Thymus (tissue), 11 donors: ENCODE measurements around the gene WBP1L. TPM values are rescaled to one million over a fixed set of nuclear protein-coding genes. Genes with fewer than 3 reads are reported as not detected.

Source experiments
- DNase-seq, 9 donors: peaks; one replicate each; pipeline ENCODE4 v3.0.0-alpha.2; 2013; ENCODE audit warnings: low spot score in 9 of 9, low read depth in 6 of 9, missing footprints in 1 of 9
- H3K27ac ChIP-seq, 2 donors: one replicate each; pipeline ENCODE4 v1.5.1; 2013; ENCODE audit warnings: control low read depth in 1 of 2, low read depth in 1 of 2, low read length in 1 of 2, mild to moderate bottlenecking in 1 of 2, moderate library complexity in 1 of 2
- H3K27me3 ChIP-seq, 2 donors: one replicate each; pipeline ENCODE4 v1.5.1; 2013; ENCODE audit warnings: low read length in 1 of 2; ENCODE audit not compliant: control insufficient read depth in 2 of 2, insufficient read depth in 1 of 2
- H3K36me3 ChIP-seq, 2 donors: one replicate each; pipeline ENCODE4 v1.5.1; 2013; ENCODE audit warnings: low read length in 1 of 2, mild to moderate bottlenecking in 1 of 2, moderate library complexity in 1 of 2; ENCODE audit not compliant: control insufficient read depth in 2 of 2, insufficient read depth in 2 of 2
- H3K4me1 ChIP-seq, 2 donors: one replicate each; pipeline ENCODE4 v1.5.1; 2013; ENCODE audit warnings: low read length in 2 of 2; ENCODE audit not compliant: control insufficient read depth in 2 of 2, insufficient read depth in 2 of 2
- H3K4me3 ChIP-seq, 2 donors: one replicate each; pipeline ENCODE4 v1.5.1; 2013; ENCODE audit warnings: low read length in 2 of 2, control low read depth in 1 of 2, mild to moderate bottlenecking in 1 of 2
- H3K9me3 ChIP-seq, 2 donors: one replicate each; pipeline ENCODE4 v1.5.1; 2013; ENCODE audit warnings: low read length in 1 of 2, mild to moderate bottlenecking in 1 of 2; ENCODE audit not compliant: control insufficient read depth in 2 of 2, insufficient read depth in 1 of 2
- WGBS: extraction: QIAGEN DNeasy Blood & Tissue Kit; methylation state at CpG from one replicate; pipeline ENCODE4 v1.1.7; 2013; 5-methylcytosine and 5-hydroxymethylcytosine counted together
- polyA plus RNA-seq: library from polyadenylated mRNA; stranded (reverse); fragments of 200-250 nt; gene quantifications from one replicate; pipeline ENCODE4 v1.2.3, GENCODE V29; 2013
- total RNA-seq: library from RNA; stranded (reverse); fragments of 120-200 nt; gene quantifications from one replicate; pipeline ENCODE4 v1.2.4, GENCODE V29; 2013
- donor health status: healthy.

WBP1L gene
- total and polyA plus RNA-seq, 2 donors = 30.7 to 75.9 TPM

DNA sequence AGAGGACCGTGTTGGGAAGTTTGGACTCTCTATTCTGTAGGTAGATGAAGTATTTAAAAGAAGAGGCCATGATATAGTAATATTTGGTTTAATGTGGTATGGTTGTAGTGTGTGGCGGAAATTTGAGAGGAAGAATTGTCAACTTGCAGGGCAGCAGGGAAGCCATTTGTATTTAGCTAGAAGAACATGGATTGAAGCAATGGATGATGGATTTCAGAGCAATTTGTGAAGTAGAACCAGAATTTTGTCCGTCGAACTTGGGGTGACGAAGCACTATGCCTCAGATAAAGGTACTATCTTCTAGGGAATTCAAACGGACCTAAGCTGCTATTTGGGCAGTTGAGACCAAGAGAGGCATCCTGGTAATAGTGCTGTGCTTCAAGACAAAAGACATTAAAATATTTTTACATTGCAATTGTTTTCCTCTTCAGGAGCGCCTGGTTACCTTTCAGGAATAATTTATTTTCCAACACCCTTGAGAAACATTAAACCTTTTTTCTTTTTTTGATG is 615 bp upstream of the WBP1L start:
- Histone ChIP-seq H3K4me1 (peaks cover 11 to 27% of the 10 kb centered on the region in 2 donors), H3K27me3 (no peaks in the 10 kb centered on the region)

DNA sequence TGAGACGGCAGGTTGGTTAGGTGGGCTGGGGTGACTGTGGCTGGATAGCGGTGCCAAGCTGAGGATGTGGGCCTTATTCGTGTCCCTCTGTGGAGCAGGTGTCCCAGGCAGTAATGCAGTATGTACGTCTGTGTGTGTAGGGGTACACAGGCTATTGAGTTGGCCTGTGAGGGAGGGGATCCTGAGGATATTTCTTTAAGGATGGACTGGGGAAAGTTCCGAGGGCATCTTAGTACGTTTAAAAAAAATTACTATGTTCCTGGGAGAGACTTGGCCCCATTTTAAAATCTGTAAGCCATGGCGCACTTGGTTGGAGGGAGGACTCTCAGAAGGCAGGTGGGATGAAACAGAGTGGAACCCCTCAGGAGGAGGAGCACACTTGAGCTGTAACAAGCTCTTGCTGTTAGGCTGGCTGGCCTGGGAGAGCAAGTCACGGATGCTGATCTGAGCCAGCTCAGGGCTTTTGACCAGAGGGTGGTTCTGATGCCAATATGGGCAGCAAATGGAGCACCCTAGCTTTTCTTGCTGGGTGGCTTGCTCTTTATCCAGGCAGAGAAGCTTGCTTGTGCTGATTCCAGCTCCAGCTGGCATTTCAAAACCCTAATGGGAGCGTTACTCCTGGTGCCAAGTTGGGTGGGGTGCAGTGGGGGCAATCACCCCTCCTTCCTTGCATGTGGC is 765 bp downstream of the WBP1L start:
- Histone ChIP-seq H3K4me1 (peaks cover 11 to 27% of the 10 kb centered on the region in 2 donors), H3K27ac (peak overlapping the region; percentile 73 to 79), H3K9me3 (no peaks in the 10 kb centered on the region), H3K27me3 (no peaks in the 10 kb centered on the region), H3K36me3 (no peaks in the 10 kb centered on the region), H3K4me3 (peak overlapping the region; percentile 69 to 93)
- peak in 1 of 9 donors; percentile 64 for DNase-seq
- WGBS = 22% methylated on average over 9 of the region's 9 CpGs

More for the DNA sequence above, 615 bp upstream of the WBP1L start:
- no peaks in the 10 kb centered on the region for H3K9me3 ChIP-seq
- peaks cover 0 to 3% of the 10 kb centered on the region in 2 donors for H3K36me3 ChIP-seq
- no peak for DNase-seq
- H3K27ac ChIP-seq = no peak overlapping the region
- peak overlapping the region in 1 of 2 donors; percentile 22 for H3K4me3 ChIP-seq
- WGBS = 48% methylated on average over 7 of the region's 7 CpGs

DNA sequence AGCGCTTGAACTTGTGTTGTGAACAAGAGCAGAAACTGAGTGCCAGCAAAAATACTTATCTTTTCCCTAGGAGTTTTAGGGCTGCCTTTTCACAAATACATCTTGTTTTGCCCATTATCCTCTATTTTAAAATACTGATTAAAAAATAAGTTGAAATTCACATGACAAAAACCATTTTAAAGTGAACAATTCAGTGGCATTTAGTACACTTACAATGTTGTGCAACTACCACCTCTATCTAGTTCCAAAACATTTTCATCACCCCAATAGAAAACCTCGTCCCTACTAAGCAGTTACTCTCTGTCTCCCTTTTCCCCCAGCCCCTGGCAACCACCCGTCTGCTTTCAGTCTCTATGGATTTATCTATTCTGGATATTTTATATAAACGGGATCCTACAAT is 1.4 kb downstream of the WBP1L start:
- Histone ChIP-seq H3K27ac (no peak overlapping the region), H3K9me3 (no peaks in the 10 kb centered on the region), H3K4me3 (peak overlapping the region; percentile 69 to 93), H3K4me1 (peaks cover 11 to 27% of the 10 kb centered on the region in 2 donors), H3K36me3 (no peaks in the 10 kb centered on the region), H3K27me3 (no peaks in the 10 kb centered on the region)
- WGBS = 95% methylated on average over 4 of the region's 4 CpGs
- DNase-seq = no peak

DNA sequence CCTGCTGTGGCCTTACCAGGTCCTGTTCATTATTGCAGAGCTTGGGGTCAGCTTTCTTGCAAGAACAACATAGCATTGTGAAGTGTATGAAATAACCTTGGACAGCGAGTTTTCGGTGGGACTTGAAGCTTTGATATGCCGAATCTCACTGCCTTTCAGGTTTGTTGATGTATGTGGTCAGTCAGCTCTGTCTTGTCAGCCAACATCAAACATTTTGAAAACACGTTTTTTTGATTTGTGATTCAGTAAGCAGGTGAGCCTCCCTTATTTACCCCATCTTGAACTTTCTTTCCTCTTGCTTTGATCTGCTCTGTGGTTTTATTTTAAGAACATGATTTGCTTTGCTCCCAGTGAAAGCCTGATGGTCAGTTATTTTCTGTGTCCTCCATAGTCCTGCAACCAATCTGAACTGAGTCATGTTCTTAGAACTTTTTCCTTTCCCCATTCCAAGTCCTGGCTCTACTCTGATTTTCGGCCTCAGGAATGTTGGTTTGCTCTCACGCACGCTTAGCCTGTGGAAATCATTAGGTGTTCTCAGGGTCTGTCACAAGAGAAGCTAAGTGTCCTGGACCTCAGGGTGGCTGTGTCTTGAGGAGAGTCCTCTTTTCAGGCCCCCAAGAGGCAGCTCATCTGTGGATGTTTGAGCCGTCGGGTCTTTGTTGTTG is 8.7 kb downstream of the WBP1L start:
- H3K4me3 ChIP-seq = no peak overlapping the region
- peaks cover 18 to 23% of the 10 kb centered on the region in 2 donors for H3K4me1 ChIP-seq
- H3K27me3 ChIP-seq = no peaks in the 10 kb centered on the region
- peak overlapping the region in 1 of 2 donors; percentile 58 for H3K27ac ChIP-seq
- 79% methylated on average over 9 of the region's 9 CpGs for WGBS
- no peaks in the 10 kb centered on the region for H3K9me3 ChIP-seq
- DNase-seq = no peak
- H3K36me3 ChIP-seq = no peaks in the 10 kb centered on the region

DNA sequence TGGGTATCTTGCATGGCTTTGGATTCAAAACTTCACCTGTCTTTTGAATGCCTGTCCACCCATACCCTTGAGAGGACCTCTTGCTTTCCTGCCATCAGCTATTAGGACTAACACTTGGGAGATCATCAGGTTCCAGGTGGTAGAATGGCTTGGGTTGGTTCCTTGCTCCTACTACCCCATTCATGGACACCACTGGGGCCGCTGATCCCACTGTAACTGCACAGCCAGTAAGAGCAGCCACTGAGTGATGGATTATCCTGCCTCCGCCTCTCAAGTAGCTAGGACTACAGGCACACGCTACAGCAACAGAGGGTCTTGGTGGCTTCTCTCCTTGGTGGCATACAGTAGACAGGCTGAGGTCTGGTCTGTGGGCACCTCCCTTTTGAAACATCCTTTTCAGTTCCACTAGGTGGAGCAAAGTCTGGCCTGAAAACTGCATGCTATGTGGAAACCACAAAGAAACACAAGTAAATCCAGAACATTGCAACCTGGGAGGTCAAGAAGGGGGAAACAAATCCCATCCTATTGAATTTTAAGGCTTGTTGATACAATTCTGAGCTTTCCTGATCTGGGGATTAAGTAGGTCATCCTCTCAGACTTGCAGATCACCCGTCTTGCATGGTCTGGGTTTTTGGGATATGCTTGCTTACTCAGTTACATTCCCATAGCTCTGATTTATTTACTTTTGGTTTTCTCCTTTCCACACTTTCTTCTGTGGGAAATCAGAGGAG is 9.4 kb downstream of the WBP1L start:
- no peaks in the 10 kb centered on the region for H3K36me3 ChIP-seq
- H3K4me1 ChIP-seq = peaks cover 21 to 26% of the 10 kb centered on the region in 2 donors
- no peaks in the 10 kb centered on the region for H3K27me3 ChIP-seq
- WGBS = 90% methylated on average over 4 of the region's 4 CpGs
- H3K27ac ChIP-seq = peak overlapping the region; percentile 32 to 61
- peak in 1 of 9 donors; percentile 78 for DNase-seq
- H3K9me3 ChIP-seq = no peaks in the 10 kb centered on the region
- H3K4me3 ChIP-seq = no peak overlapping the region

DNA sequence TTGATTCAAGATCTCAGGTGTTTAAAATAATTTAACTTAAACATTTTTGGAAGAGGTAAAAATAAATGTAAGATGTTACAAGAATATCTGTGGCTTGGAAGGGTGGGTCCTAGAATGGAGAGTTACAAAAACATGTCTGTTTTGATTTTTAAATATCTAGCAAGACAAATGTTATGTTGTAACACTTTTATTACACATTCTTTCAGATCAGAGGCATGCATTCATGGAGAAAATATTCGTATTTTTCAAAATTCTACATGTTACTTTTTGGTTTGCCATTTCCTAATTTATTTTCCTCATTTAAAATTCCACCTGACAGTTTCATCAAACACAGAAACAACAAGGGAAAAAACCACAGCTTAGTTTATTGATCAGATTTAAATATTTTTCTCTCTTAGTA is 10.0 kb downstream of the WBP1L start:
- Histone ChIP-seq H3K27me3 (no peaks in the 10 kb centered on the region), H3K4me3 (no peak overlapping the region), H3K4me1 (peaks cover 21 to 30% of the 10 kb centered on the region in 2 donors), H3K36me3 (no peaks in the 10 kb centered on the region), H3K27ac (no peak overlapping the region), H3K9me3 (no peaks in the 10 kb centered on the region)
- no peak for DNase-seq
- WGBS = 97% methylated on average over 1 of the region's 1 CpG

DNA sequence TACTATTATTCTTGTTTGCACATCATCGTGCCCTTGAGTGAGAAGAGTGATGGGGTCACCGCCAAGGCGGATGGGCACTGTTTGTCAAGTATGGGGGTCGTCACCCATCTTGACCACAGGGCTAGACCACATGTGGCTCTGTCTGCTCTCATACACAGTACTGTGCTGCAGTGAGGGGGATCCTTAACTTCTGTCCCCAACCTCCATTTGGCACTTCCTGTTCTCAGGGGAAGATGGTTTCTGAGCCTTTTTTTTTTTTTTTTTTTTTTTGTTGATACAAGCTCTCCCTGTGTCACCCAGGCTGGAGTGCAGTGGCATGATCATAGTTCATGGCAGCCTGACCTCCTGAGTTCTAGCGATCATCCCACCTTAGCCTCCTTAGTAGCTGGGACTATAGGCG is 13.6 kb downstream of the WBP1L start:
- H3K27me3 ChIP-seq = no peaks in the 10 kb centered on the region
- WGBS = 98% methylated on average over 6 of the region's 6 CpGs
- no peak overlapping the region for H3K27ac ChIP-seq
- no peak overlapping the region for H3K4me3 ChIP-seq
- DNase-seq = no peak
- peaks cover 0 to 2% of the 10 kb centered on the region in 2 donors for H3K36me3 ChIP-seq
- H3K4me1 ChIP-seq = peaks cover 17 to 34% of the 10 kb centered on the region in 2 donors
- no peaks in the 10 kb centered on the region for H3K9me3 ChIP-seq

DNA sequence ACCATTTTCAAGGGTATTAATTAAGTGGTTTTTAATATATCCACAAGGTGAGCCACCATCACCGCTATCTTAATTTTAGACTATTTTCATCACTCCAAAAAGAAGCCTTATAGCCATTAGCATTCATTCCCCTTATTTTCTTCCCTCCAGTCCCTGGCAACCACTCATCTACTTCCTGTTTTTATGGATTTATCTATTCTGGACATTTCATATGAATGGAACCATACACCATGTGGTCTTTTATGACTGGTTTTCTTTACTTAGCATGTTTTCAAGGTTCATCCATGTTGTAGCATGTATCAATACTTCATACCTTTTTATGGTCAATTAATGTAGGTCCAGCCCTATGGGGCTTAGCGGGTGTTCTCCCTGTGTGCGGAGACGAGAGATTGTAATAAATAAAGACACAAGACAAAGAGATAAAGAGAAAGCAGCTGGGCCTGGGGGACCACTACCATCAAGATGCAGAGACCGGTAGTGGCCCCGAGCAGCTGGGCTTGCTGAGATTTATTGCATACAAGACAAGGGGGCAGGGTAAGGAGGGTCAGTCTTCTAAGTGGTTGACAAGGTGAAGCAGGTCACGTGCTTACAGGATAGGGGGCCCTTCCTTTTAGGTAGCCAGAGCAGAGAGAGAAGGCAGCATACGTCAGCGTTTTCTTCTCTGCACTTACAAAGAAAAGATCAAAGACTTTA is 14.6 kb downstream of the WBP1L start:
- no peaks in the 10 kb centered on the region for H3K9me3 ChIP-seq
- peak in 1 of 9 donors; percentile 52 for DNase-seq
- no peaks in the 10 kb centered on the region for H3K27me3 ChIP-seq
- no peak overlapping the region for H3K4me3 ChIP-seq
- 79% methylated on average over 9 of the region's 9 CpGs for WGBS
- H3K27ac ChIP-seq = peak overlapping the region in 1 of 2 donors; percentile 37
- H3K4me1 ChIP-seq = peaks cover 16 to 34% of the 10 kb centered on the region in 2 donors
- H3K36me3 ChIP-seq = peaks cover 2% of the 10 kb centered on the region in 2 donors
